Panc1 (cell line): ENCODE measurements around the gene LDLRAD4. TPM values are rescaled to one million over a fixed set of nuclear protein-coding genes. Genes with fewer than 3 reads are reported as not detected.

Source experiments
- ATAC-seq: fragments of 200-7000 bp; cut with Tn5 transposase; 2 replicates; pipeline ENCODE4 v1.9.1; 2020; ENCODE audit warnings: mild to moderate bottlenecking, moderate library complexity
- BruUV-seq: library from RNA; stranded (reverse); fragments of 400-500 nt; replicated peaks from 2 replicates; lab custom pipeline; 2021; lab: Mats Ljungman, UMichigan
- CTCF ChIA-PET: fragments of 300-600 bp; sonication (Branson Sonifier 250); formaldehyde crosslinking; loops from one replicate; lab custom pipeline; 2022; ENCODE audit warnings: antibody characterized with exemption; lab: Charles Lee
- POLR2A ChIA-PET: fragments of 300-600 bp; sonication (Branson Sonifier 250); formaldehyde crosslinking; loops from one replicate; lab custom pipeline; 2022; ENCODE audit warnings: antibody characterized with exemption; lab: Charles Lee
- DNase-seq: peaks from one replicate; pipeline ENCODE4 v3.0.0-alpha.2; 2010; ENCODE audit warnings: low read depth, low spot score
- H3K27ac ChIP-seq: 2 replicates; pipeline ENCODE4 v1.5.1; 2011; ENCODE audit warnings: mild to moderate bottlenecking, low read length, inconsistent platforms
- H3K27me3 ChIP-seq: fragments of 200-500 bp; sonication (Bioruptor generic); 2 replicates; pipeline ENCODE4 v1.6.0; 2014; ENCODE audit warnings: low read length, inconsistent platforms; ENCODE audit not compliant: control insufficient read depth, insufficient read depth
- H3K36me3 ChIP-seq: fragments of 200-500 bp; sonication (Bioruptor generic); 2 replicates; pipeline ENCODE4 v1.5.1; 2014; ENCODE audit warnings: inconsistent platforms, mild to moderate bottlenecking, low read length, moderate library complexity; ENCODE audit not compliant: control insufficient read depth, insufficient read depth
- H3K4me1 ChIP-seq: 2 replicates; pipeline ENCODE4 v1.5.1; 2011; ENCODE audit warnings: inconsistent platforms, mild to moderate bottlenecking, low read length, moderate library complexity; ENCODE audit not compliant: control insufficient read depth, insufficient read depth
- H3K4me3 ChIP-seq, 2 experiments: 2 replicates each; pipeline ENCODE4 v1.5.1; 2011 to 2012; ENCODE audit warnings: low read depth in 2 of 2, low read length in 2 of 2, mild to moderate bottlenecking in 2 of 2, inconsistent platforms in 1 of 2, moderate library complexity in 1 of 2
- H3K9me3 ChIP-seq: fragments of 200-500 bp; sonication (Bioruptor generic); 2 replicates; pipeline ENCODE4 v1.5.1; 2014; ENCODE audit warnings: low read depth, mild to moderate bottlenecking, inconsistent platforms, low read length, moderate library complexity; ENCODE audit not compliant: control insufficient read depth, insufficient read depth
- CTCF ChIP-seq: fragments of 450-650 bp; IDR thresholded peaks from 2 replicates; pipeline ENCODE4 v1.5.1; 2017; ENCODE audit warnings: mild to moderate bottlenecking
- POLR2AphosphoS5 ChIP-seq: IDR thresholded peaks from 2 replicates; pipeline ENCODE4 v1.6.1; 2012; ENCODE audit warnings: mild to moderate bottlenecking, low read depth, low read length, moderate library complexity
- REST ChIP-seq, 2 experiments: IDR thresholded peaks; 2 replicates each; pipeline ENCODE4 v1.6.1; 2011 to 2012; ENCODE audit warnings: low read depth in 2 of 2, control low read depth in 1 of 2, low read length in 1 of 2, mild to moderate bottlenecking in 1 of 2, moderate library complexity in 1 of 2; ENCODE audit not compliant: insufficient read depth in 1 of 2
- SIN3A ChIP-seq: IDR thresholded peaks from 2 replicates; pipeline ENCODE4 v1.6.1; 2012; ENCODE audit warnings: low read depth, mild to moderate bottlenecking, low read length, moderate library complexity, borderline replicate concordance; ENCODE audit not compliant: insufficient read depth
- TCF7L2 ChIP-seq: IDR thresholded peaks from 2 replicates; pipeline ENCODE4 v1.6.1; 2011; ENCODE audit warnings: mild to moderate bottlenecking, low read depth, low read length, inconsistent platforms
- in situ Hi-C: cut with HindIII; loops from 2 replicates; pipeline ENCODE4 v1.10.0; 2016; ENCODE audit warnings: low sequenced_read_pairs, low pct_unique_long_range_greater_than_20kb
- intact Hi-C: fragments of 100-400 bp; cut with micrococcal nuclease; formaldehyde crosslinking; loops from one replicate; pipeline ENCODE4 v1.10.0; 2022; ENCODE audit not compliant: unreplicated experiment
- total RNA-seq: library from RNA; stranded (reverse); gene quantifications from one replicate; pipeline ENCODE4 v1.2.1, GENCODE V29; 2021; ENCODE audit not compliant: unreplicated experiment

LDLRAD4 gene
- total RNA-seq, 1 experiment from 2014 or later: 0.28 TPM

GRCh38 chr18:13284330-13285027, 65.9 kb downstream of the LDLRAD4 start:
- TF ChIP-seq CTCF (no peak), REST (IDR thresholded peaks at IDR 0.05; ENCODE audit: insufficient read depth in 1 of 2, low read depth in 2 of 2, low read length in 1 of 2) (no peak), POLR2AphosphoS5 (no peak), SIN3A (no peak), TCF7L2 (no peak)
- no peak for ATAC-seq
- ChIA-PET CTCF (no interaction called here), POLR2A (no interaction called here)
- H3K4me1 ChIP-seq: no peaks in the 10 kb centered on the region
- no peaks in the 10 kb centered on the region for H3K36me3 ChIP-seq
- no peak overlapping the region for H3K4me3 ChIP-seq
- H3K9me3 ChIP-seq: no peaks in the 10 kb centered on the region
- in situ Hi-C loops: no loop called here
- no TSS peak for BruUV-seq
- H3K27me3 ChIP-seq: no peaks in the 10 kb centered on the region; the same call in 1 of the 2 replicates
- intact Hi-C loops: no loop called here
- no peak overlapping the region for H3K27ac ChIP-seq
- DNase-seq: no peak

- no peak for DNase-seq
- ChIA-PET POLR2A (no interaction called here), CTCF (no interaction called here)
- H3K4me1 ChIP-seq: no peaks in the 10 kb centered on the region
- no peaks in the 10 kb centered on the region for H3K9me3 ChIP-seq
- in situ Hi-C loops: no loop called here
- ATAC-seq: no peak
- intact Hi-C loops: no loop called here
- H3K27ac ChIP-seq: no peak overlapping the region
- H3K36me3 ChIP-seq: no peaks in the 10 kb centered on the region
- TF ChIP-seq SIN3A (no peak), POLR2AphosphoS5 (no peak), REST (IDR thresholded peaks at IDR 0.05; ENCODE audit: insufficient read depth in 1 of 2, low read depth in 2 of 2, low read length in 1 of 2) (no peak)
- H3K4me3 ChIP-seq: no peak overlapping the region
- BruUV-seq: no TSS peak
- H3K27me3 ChIP-seq: no peaks in the 10 kb centered on the region
Observed at GRCh38 chr18:13285874-13286273, 67.3 kb downstream of the LDLRAD4 start.
